ENCODE measurements around the gene RABAC1.

The RABAC1 gene

DNA sequence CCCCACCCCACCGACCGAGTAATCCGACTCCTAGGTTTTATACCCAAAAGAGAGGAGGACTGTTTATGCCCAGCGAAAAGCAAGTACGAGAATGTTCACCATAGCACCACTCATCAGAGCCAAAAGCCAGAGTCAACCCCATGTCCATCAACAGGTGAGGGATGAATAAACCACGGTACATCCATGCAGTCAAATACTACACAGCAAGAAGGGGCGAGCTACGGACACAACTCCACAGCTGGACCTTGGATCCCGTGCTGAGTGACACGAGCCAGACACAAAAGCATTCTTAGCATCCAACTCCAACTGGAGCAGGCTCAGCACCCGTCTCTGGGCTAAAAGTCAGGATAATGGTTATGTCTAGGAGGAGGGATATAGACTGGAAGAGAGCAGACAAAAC lies 12.2 kb upstream of the RABAC1 start:
- no peak overlapping the region for H2AFZ ChIP-seq (ENCODE audit: low read length)
- H3K27ac ChIP-seq (replicated peaks; ENCODE audit: low read length), result no peak overlapping the region
- no peak overlapping the region for H2BK120ac ChIP-seq (ENCODE audit: low read depth, low read length)
- no peak overlapping the region for H3K4ac ChIP-seq (ENCODE audit: low read length)
- no peaks in the 10 kb centered on the region for H3K4me1 ChIP-seq (ENCODE audit: control insufficient read depth in 2 of 2, insufficient read depth in 1 of 2, low read depth in 1 of 2, low read length in 2 of 2)
- peak overlapping the region; percentile 65 for H4K8ac ChIP-seq (ENCODE audit: low read depth, low read length)
- H3K4me3 ChIP-seq (ENCODE audit: low read length in 2 of 2), result no peak overlapping the region
- no peak overlapping the region for H2BK12ac ChIP-seq (ENCODE audit: low read length)
- no peak overlapping the region for H4K91ac ChIP-seq (ENCODE audit: low read depth, low read length, poor library complexity)
- DNase-seq (ENCODE audit: low spot score), result no peak
- no peak overlapping the region for H3K18ac ChIP-seq (ENCODE audit: low read length)
- H3K27me3 ChIP-seq (ENCODE audit: control insufficient read depth in 3 of 3, insufficient read depth in 3 of 3, low read depth in 1 of 3, low read length in 3 of 3), result no peaks in the 10 kb centered on the region
- H3K23ac ChIP-seq (ENCODE audit: low read depth, low read length, poor library complexity), result no peak overlapping the region
- H3K36me3 ChIP-seq (replicated peaks in 1 of 2; ENCODE audit: control insufficient read depth in 2 of 2, insufficient read depth in 2 of 2, low read length in 2 of 2), result peaks cover 5% of the 10 kb centered on the region in 2 donors
- peak overlapping the region; percentile 18 for H3K4me2 ChIP-seq (ENCODE audit: insufficient read depth, low read length, poor library complexity, severe bottlenecking)
- H2BK5ac ChIP-seq (ENCODE audit: low read length), result no peak overlapping the region
- H3K9me3 ChIP-seq (replicated peaks in 1 of 2; ENCODE audit: control insufficient read depth in 2 of 2, insufficient read depth in 1 of 2, low read depth in 1 of 2, low read length in 2 of 2), result no peaks in the 10 kb centered on the region
- no peaks in the 10 kb centered on the region for H3K79me1 ChIP-seq (ENCODE audit: low read depth, low read length)
- H2AK5ac ChIP-seq (ENCODE audit: low read depth, low read length), result no peak overlapping the region
- WGBS, 2 donors (ENCODE audit: extremely low coverage in 2 of 2, insufficient read length in 2 of 2, insufficient replicate concordance in 1 of 2), result no CpG with 5 or more reads among the region's 11 CpGs
- peak overlapping the region; percentile 21 for H3K9ac ChIP-seq (ENCODE audit: low read depth, low read length, poor library complexity)
- peak overlapping the region; percentile 38 for H3K14ac ChIP-seq (ENCODE audit: low read length)
- H2BK15ac ChIP-seq (ENCODE audit: low read length), result no peak overlapping the region

- Histone ChIP-seq H2AFZ (ENCODE audit: low read length) (no peak overlapping the region), H2BK5ac (ENCODE audit: low read length) (peak overlapping the region; percentile 75), H2BK120ac (ENCODE audit: low read depth, low read length) (peak overlapping the region; percentile 81), H3K27me3 (ENCODE audit: control insufficient read depth in 3 of 3, insufficient read depth in 3 of 3, low read depth in 1 of 3, low read length in 3 of 3) (no peaks in the 10 kb centered on the region), H3K4ac (ENCODE audit: low read length) (no peak overlapping the region), H3K4me1 (ENCODE audit: control insufficient read depth in 2 of 2, insufficient read depth in 1 of 2, low read depth in 1 of 2, low read length in 2 of 2) (no peaks in the 10 kb centered on the region), H3K36me3 (replicated peaks in 1 of 2; ENCODE audit: control insufficient read depth in 2 of 2, insufficient read depth in 2 of 2, low read length in 2 of 2) (peaks cover 0 to 3% of the 10 kb centered on the region in 2 donors), H3K23ac (ENCODE audit: low read depth, low read length, poor library complexity) (peak overlapping the region; percentile 73), H4K8ac (ENCODE audit: low read depth, low read length) (no peak overlapping the region), H2BK12ac (ENCODE audit: low read length) (no peak overlapping the region), H2BK15ac (ENCODE audit: low read length) (no peak overlapping the region), H3K27ac (replicated peaks; ENCODE audit: low read length) (no peak overlapping the region), H3K14ac (ENCODE audit: low read length) (no peak overlapping the region), H3K9me3 (replicated peaks in 1 of 2; ENCODE audit: control insufficient read depth in 2 of 2, insufficient read depth in 1 of 2, low read depth in 1 of 2, low read length in 2 of 2) (no peaks in the 10 kb centered on the region), H2AK5ac (ENCODE audit: low read depth, low read length) (peak overlapping the region; percentile 37), H3K4me2 (ENCODE audit: insufficient read depth, low read length, poor library complexity, severe bottlenecking) (no peak overlapping the region), H3K79me1 (ENCODE audit: low read depth, low read length) (no peaks in the 10 kb centered on the region), H3K4me3 (ENCODE audit: low read length in 2 of 2) (no peak overlapping the region), H3K18ac (ENCODE audit: low read length) (peak overlapping the region; percentile 28), H3K9ac (ENCODE audit: low read depth, low read length, poor library complexity) (no peak overlapping the region), H4K91ac (ENCODE audit: low read depth, low read length, poor library complexity) (peak overlapping the region; percentile 72)
- DNase-seq (ENCODE audit: low spot score), result no peak
- WGBS, 2 donors (ENCODE audit: extremely low coverage in 2 of 2, insufficient read length in 2 of 2, insufficient replicate concordance in 1 of 2), result no CpG with 5 or more reads among the region's 19 CpGs
Measured at GRCh38 chr19:41969772-41970458, 10.8 kb upstream of the RABAC1 start.

GRCh38 chr19:41968751-41969595 lies 9.9 kb upstream of the RABAC1 start:
- H3K23ac ChIP-seq (ENCODE audit: low read depth, low read length, poor library complexity), result peak overlapping the region; percentile 20
- H3K27ac ChIP-seq (replicated peaks; ENCODE audit: low read length), result no peak overlapping the region
- no peak overlapping the region for H3K18ac ChIP-seq (ENCODE audit: low read length)
- H3K4me3 ChIP-seq (ENCODE audit: low read length in 2 of 2), result no peak overlapping the region
- no peak overlapping the region for H3K14ac ChIP-seq (ENCODE audit: low read length)
- no peak overlapping the region for H3K4ac ChIP-seq (ENCODE audit: low read length)
- no peak overlapping the region for H3K9ac ChIP-seq (ENCODE audit: low read depth, low read length, poor library complexity)
- H2BK5ac ChIP-seq (ENCODE audit: low read length), result no peak overlapping the region
- no peaks in the 10 kb centered on the region for H3K27me3 ChIP-seq (ENCODE audit: control insufficient read depth in 3 of 3, insufficient read depth in 3 of 3, low read depth in 1 of 3, low read length in 3 of 3)
- no CpG with 5 or more reads among the region's 28 CpGs for WGBS, 2 donors (ENCODE audit: extremely low coverage in 2 of 2, insufficient read length in 2 of 2, insufficient replicate concordance in 1 of 2)
- no peak overlapping the region for H4K8ac ChIP-seq (ENCODE audit: low read depth, low read length)
- H3K36me3 ChIP-seq (replicated peaks in 1 of 2; ENCODE audit: control insufficient read depth in 2 of 2, insufficient read depth in 2 of 2, low read length in 2 of 2), result peaks cover 0 to 3% of the 10 kb centered on the region in 2 donors
- no peaks in the 10 kb centered on the region for H3K79me1 ChIP-seq (ENCODE audit: low read depth, low read length)
- DNase-seq (ENCODE audit: low spot score), result no peak
- peak overlapping the region; percentile 30 for H2AK5ac ChIP-seq (ENCODE audit: low read depth, low read length)
- no peak overlapping the region for H2BK12ac ChIP-seq (ENCODE audit: low read length)
- H3K4me2 ChIP-seq (ENCODE audit: insufficient read depth, low read length, poor library complexity, severe bottlenecking), result no peak overlapping the region
- H2AFZ ChIP-seq (ENCODE audit: low read length), result no peak overlapping the region
- H3K4me1 ChIP-seq (ENCODE audit: control insufficient read depth in 2 of 2, insufficient read depth in 1 of 2, low read depth in 1 of 2, low read length in 2 of 2), result no peaks in the 10 kb centered on the region
- no peaks in the 10 kb centered on the region for H3K9me3 ChIP-seq (replicated peaks in 1 of 2; ENCODE audit: control insufficient read depth in 2 of 2, insufficient read depth in 1 of 2, low read depth in 1 of 2, low read length in 2 of 2)
- no peak overlapping the region for H2BK120ac ChIP-seq (ENCODE audit: low read depth, low read length)
- H4K91ac ChIP-seq (ENCODE audit: low read depth, low read length, poor library complexity), result no peak overlapping the region
- H2BK15ac ChIP-seq (ENCODE audit: low read length), result no peak overlapping the region
